Measurements from ENCODE around the gene LY6G6F. TPM values are rescaled to one million over a fixed set of nuclear protein-coding genes. Genes with fewer than 3 reads are reported as not detected.
A peak's percentile ranks its signal among the peaks of the same experiment; 100 is the strongest.

The LY6G6F gene
- total and polyA plus RNA-seq, 10 of the 15 experiments (the other 5 are each of a cell fraction or from before 2014, with no cell fraction given): not detected

DNA sequence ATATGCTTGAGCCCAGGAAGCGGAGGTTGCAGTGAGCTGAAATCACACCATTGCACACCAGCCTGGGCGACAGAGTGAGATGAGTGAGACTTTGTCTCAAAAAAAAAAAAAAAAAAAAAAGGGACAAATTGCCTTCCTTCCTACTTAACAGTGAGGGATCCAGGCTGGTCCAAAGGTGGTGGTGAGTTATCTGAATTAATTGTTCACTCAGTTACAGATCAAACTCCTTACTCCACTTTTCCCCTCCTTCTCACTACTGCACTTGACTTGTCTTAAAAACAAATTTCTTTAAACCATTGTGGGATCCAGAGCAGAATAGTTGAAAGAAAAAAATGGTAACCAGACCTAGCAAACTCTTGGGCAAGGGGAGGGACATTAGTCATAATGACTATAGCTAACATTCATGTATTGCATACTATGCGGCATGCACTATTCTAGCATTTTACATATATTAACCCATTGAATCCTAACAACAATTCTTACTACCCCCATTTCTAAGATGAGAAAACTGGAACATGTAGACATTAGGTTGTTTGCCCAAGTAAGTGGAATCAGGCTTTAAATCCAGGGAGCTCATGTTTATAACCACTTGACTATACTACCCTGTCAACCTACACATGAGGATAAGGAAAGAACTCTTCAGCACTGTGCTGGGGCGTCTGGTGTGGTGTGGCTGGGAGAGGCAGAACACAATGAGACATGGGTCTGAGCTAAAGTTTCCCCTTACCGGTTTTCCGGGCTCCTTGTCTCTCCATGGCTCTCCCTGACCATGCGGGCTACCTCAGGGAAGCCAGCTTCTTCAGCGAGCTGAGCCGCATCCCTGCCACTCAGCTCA is 43.3 kb upstream of the LY6G6F start:
- 84% methylated on average over 9 of the region's 9 CpGs for WGBS (ENCODE audit: insufficient coverage, insufficient replicate concordance, low lambda C conversion rate, missing lambda C conversion rate)
- ATAC-seq: no peak
- Histone ChIP-seq H2AFZ (ENCODE audit: control insufficient read depth, low read depth, low read length) (no peak overlapping the region), H3K27ac (ENCODE audit: control insufficient read depth, insufficient read depth) (peak overlapping the region; percentile 94; the same call in 1 of the 2 replicates), H3K36me3 (ENCODE audit: control insufficient read depth in 2 of 2, insufficient read depth in 2 of 2, low read length in 1 of 2) (peaks cover 2 to 18% of the 10 kb centered on the region in 2 experiments; a peak in 3 of 4 replicates), H3K4me3 (peak overlapping the region; percentile 93; the same call in 1 of the 2 replicates), H3K4me1 (ENCODE audit: control insufficient read depth, insufficient read depth, low read length) (peaks cover 48% of the 10 kb centered on the region), H3K79me2 (ENCODE audit: control insufficient read depth, insufficient read depth, low read length) (peaks cover 70% of the 10 kb centered on the region), H3K9ac (ENCODE audit: control insufficient read depth, insufficient read depth, low read length) (peak overlapping the region; percentile 89), H4K20me1 (ENCODE audit: control insufficient read depth, insufficient read depth) (no peaks in the 10 kb centered on the region), H3K4me2 (ENCODE audit: control insufficient read depth, insufficient read depth) (peak overlapping the region; percentile 78), H3K9me3 (replicated peaks; ENCODE audit: control insufficient read depth, insufficient read depth, low read length) (no peaks in the 10 kb centered on the region; the same call in 2 of the 3 replicates), H3K27me3 (replicated peaks in 1 of 2; ENCODE audit: control insufficient read depth in 2 of 2, insufficient read depth in 2 of 2, low read length in 1 of 2) (no peaks in the 10 kb centered on the region)
- no peak for DNase-seq (ENCODE audit: low read depth, low spot score)
- in situ Hi-C loops (cut with MboI) (no loop called here), intact Hi-C loops (cut with micrococcal nuclease; ENCODE audit: unreplicated experiment) (no loop called here)
- FAIRE-seq: no peak
- no TSS peak for BruUV-seq (replicated peaks)
- RAD21 ChIA-PET (ENCODE audit: unreplicated experiment): interaction anchor here (0.6 to 1.4 kb wide), 3 partner anchors 10 to 652 kb away, joined by 3 to 4 read pairs (median 3); partner anchors contain the start of gene AIF1
- SMC1A ChIA-PET (ENCODE audit: uncharacterized antibody, unreplicated experiment): interaction anchor here (0.7 to 2.6 kb wide), 3 partner anchors 10 to 72 kb away, joined by 3 to 31 read pairs (median 3); partner anchors contain the start of genes APOM, BAG6 and CLIC1
- TF ChIP-seq EP300 (IDR thresholded peaks at IDR 0.05; ENCODE audit: borderline replicate concordance in 1 of 2, control insufficient read depth in 1 of 2, low read depth in 2 of 2, low read length in 2 of 2) (no peak), KLF5 (IDR thresholded peaks at IDR 0.05; ENCODE audit: partially characterized antibody) (peak; percentile 18)
- CTCF ChIA-PET: interaction anchor here (0.6 to 2.3 kb wide), 8 partner anchors 9 to 75 kb away, joined by 3 to 15 read pairs (median 4); partner anchors contain the start of genes BAG6 and LY6G5C
- POLR2A ChIA-PET: interaction anchor here (0.5 to 5.9 kb wide), 14 partner anchors 10 to 200 kb away, joined by 3 to 107 read pairs (median 5); partner anchors contain the start of genes ABHD16A, APOM, BAG6 and NCR3

All from GM12878 (cell line).